HepG2 (cell line): ENCODE measurements around the gene WDR47. TPM values are rescaled to one million over a fixed set of nuclear protein-coding genes. Genes with fewer than 3 reads are reported as not detected.

ENCODE experiments used
- ARID2 ChIP-seq: sonication (generic); formaldehyde crosslinking; IDR thresholded peaks from 2 replicates; pipeline ENCODE4 v1.8.1; 2022; ENCODE audit warnings: mild to moderate bottlenecking, missing genetic modification reagents, borderline replicate concordance
- ATM ChIP-seq: fragments of 450-650 bp; IDR thresholded peaks from 2 replicates; pipeline ENCODE4 v1.7.1; 2017; ENCODE audit warnings: mild to moderate bottlenecking, borderline replicate concordance
- DR1 ChIP-seq: sonication (generic); formaldehyde crosslinking; IDR thresholded peaks from 2 replicates; pipeline ENCODE4 v1.8.0; 2021; ENCODE audit warnings: mild to moderate bottlenecking, missing genetic modification reagents, inconsistent platforms
- FLYWCH1 ChIP-seq: sonication (generic); formaldehyde crosslinking; IDR thresholded peaks from 2 replicates; pipeline ENCODE4 v1.8.1; 2023; ENCODE audit warnings: mild to moderate bottlenecking, missing genetic modification reagents
- ISL2 ChIP-seq: sonication (generic); formaldehyde crosslinking; IDR thresholded peaks from 2 replicates; pipeline ENCODE4 v1.5.0; 2020; ENCODE audit warnings: missing genetic modification reagents
- JUN ChIP-seq: sonication (generic); formaldehyde crosslinking; IDR thresholded peaks from 2 replicates; pipeline ENCODE4 v1.4.0; 2020; ENCODE audit warnings: mild to moderate bottlenecking, missing genetic modification reagents
- PAX8 ChIP-seq: sonication (generic); formaldehyde crosslinking; IDR thresholded peaks from 2 replicates; pipeline ENCODE4 v1.8.0; 2022; ENCODE audit warnings: mild to moderate bottlenecking, missing genetic modification reagents, borderline replicate concordance
- PHB2 ChIP-seq: fragments of 450-650 bp; IDR thresholded peaks from 2 replicates; pipeline ENCODE4 v1.6.1; 2018; ENCODE audit not compliant: partially characterized antibody
- REST ChIP-seq, 2 experiments: IDR thresholded peaks; 2 replicates each; pipeline ENCODE4 v1.6.1; 2011 to 2012; ENCODE audit warnings: low read length in 2 of 2, borderline replicate concordance in 1 of 2, low read depth in 1 of 2, mild to moderate bottlenecking in 1 of 2, moderate library complexity in 1 of 2
- RFX5 ChIP-seq: IDR thresholded peaks from 2 replicates; pipeline ENCODE4 v1.6.1; 2011; ENCODE audit warnings: low read depth, low read length, improper control_type of control experiment
- SMAD1 ChIP-seq: sonication (generic); formaldehyde crosslinking; IDR thresholded peaks from 2 replicates; pipeline ENCODE4 v1.4.0; 2020; ENCODE audit warnings: missing genetic modification reagents, low read depth, mild to moderate bottlenecking, borderline replicate concordance
- SMAD9 ChIP-seq: sonication (generic); formaldehyde crosslinking; IDR thresholded peaks from 2 replicates; pipeline ENCODE4 v1.5.1; 2020; ENCODE audit warnings: mild to moderate bottlenecking, missing genetic modification reagents
- SNAPC5 ChIP-seq: sonication (generic); formaldehyde crosslinking; IDR thresholded peaks from 2 replicates; pipeline ENCODE4 v1.8.1; 2023; ENCODE audit warnings: mild to moderate bottlenecking, missing genetic modification reagents, borderline replicate concordance
- SP4 ChIP-seq: sonication (generic); formaldehyde crosslinking; IDR thresholded peaks from 2 replicates; pipeline ENCODE4 v1.8.1; 2023; ENCODE audit warnings: mild to moderate bottlenecking, missing genetic modification reagents
- THRA ChIP-seq: sonication (generic); formaldehyde crosslinking; IDR thresholded peaks from 2 replicates; pipeline ENCODE4 v1.4.0; 2020; ENCODE audit warnings: missing genetic modification reagents, borderline replicate concordance
- ZBTB1 ChIP-seq: sonication (generic); formaldehyde crosslinking; IDR thresholded peaks from 2 replicates; pipeline ENCODE4 v1.4.0; 2020; ENCODE audit warnings: missing genetic modification reagents, borderline replicate concordance
- ZNF282 ChIP-seq: fragments of 450-650 bp; IDR thresholded peaks from 2 replicates; pipeline ENCODE4 v1.6.1; 2018; ENCODE audit not compliant: partially characterized antibody
- ZNF501 ChIP-seq: sonication (generic); formaldehyde crosslinking; IDR thresholded peaks from 2 replicates; pipeline ENCODE4 v1.5.1; 2020; ENCODE audit warnings: mild to moderate bottlenecking, moderate library complexity, missing genetic modification reagents
- ZNF543 ChIP-seq: sonication (generic); formaldehyde crosslinking; IDR thresholded peaks from 2 replicates; pipeline ENCODE4 v1.4.0; 2020; ENCODE audit warnings: mild to moderate bottlenecking, missing genetic modification reagents
- ZNF564 ChIP-seq: sonication (generic); formaldehyde crosslinking; IDR thresholded peaks from 2 replicates; pipeline ENCODE4 v1.8.1; 2023; ENCODE audit warnings: mild to moderate bottlenecking, missing genetic modification reagents
- ZNF639 ChIP-seq: conservative IDR thresholded peaks from 2 replicates; pipeline ENCODE4 v1.6.1; 2018; ENCODE audit warnings: missing genetic modification reagents
- ZNF672 ChIP-seq: sonication (generic); formaldehyde crosslinking; IDR thresholded peaks from 2 replicates; pipeline ENCODE4 v1.8.1; 2022; ENCODE audit warnings: missing genetic modification reagents
- ZNF773 ChIP-seq: sonication (generic); formaldehyde crosslinking; IDR thresholded peaks from 2 replicates; pipeline ENCODE4 v1.4.0; 2020; ENCODE audit warnings: missing genetic modification reagents, borderline replicate concordance
- ZSCAN31 ChIP-seq: sonication (generic); formaldehyde crosslinking; IDR thresholded peaks from 2 replicates; pipeline ENCODE4 v1.5.0; 2020; ENCODE audit warnings: low read depth, mild to moderate bottlenecking, missing genetic modification reagents
- polyA plus RNA-seq, 8 experiments: library from polyadenylated mRNA; depleted of rRNA in 3 of 8; stranded (reverse) in 7 of 8; unstranded in 1 of 8; fragments of >200 nt; fragmentation: Illumina TruSeq in 4 of 8; extraction: Trizol in 4 of 8; gene quantifications; 2 replicates each; pipeline versions ENCODE4 v1.2.1 to v1.2.3, GENCODE V29; 2011 to 2016; ENCODE audit warnings: low read depth in 4 of 8, missing spikeins in 1 of 8, mixed read lengths in 1 of 8; ENCODE audit not compliant: insufficient read depth in 1 of 8
- total RNA-seq, 5 experiments: library from RNA; depleted of rRNA; stranded (reverse); fragments of >200 nt; fragmentation: Illumina TruSeq; extraction: Trizol; gene quantifications; 2 replicates each; pipeline ENCODE4 v1.2.3, GENCODE V29; 2016; ENCODE audit warnings: low read depth in 1 of 5

WDR47 gene
- total and polyA plus RNA-seq, 2 of the 13 experiments (the other 11 are each of a cell fraction or from before 2014, with no cell fraction given) = 4.3 to 5.9 TPM

GRCh38 chr1:109041621-109042468, at the start of gene WDR47 (continued):
- TF ChIP-seq THRA (no peak), DR1 (CRISPR knock-in tag) (peak; percentile 80), ATM (no peak), FLYWCH1 (no peak), ZNF639 (CRISPR knock-in tag) (no peak; the same call in 1 of the 2 replicates), PAX8 (CRISPR knock-in tag) (no peak), SNAPC5 (CRISPR knock-in tag) (no peak), RFX5 (no peak), ZNF564 (CRISPR knock-in tag) (no peak), JUN (CRISPR knock-in tag) (no peak), SP4 (CRISPR knock-in tag) (0 out of 2 replicates have a peak, but pooled peaks have one; percentile 43), SMAD1 (CRISPR knock-in tag) (no peak; the same call in 1 of the 2 replicates), ZNF543 (no peak), ZNF282 (no peak), ZNF501 (CRISPR knock-in tag) (peak; percentile 71; the same call in 1 of the 2 replicates), ZBTB1 (CRISPR knock-in tag) (no peak), ZNF672 (CRISPR knock-in tag) (no peak), PHB2 (no peak), SMAD9 (CRISPR knock-in tag) (no peak), ZNF773 (no peak), ARID2 (CRISPR knock-in tag) (no peak), REST (IDR thresholded peaks at IDR 0.05; ENCODE audit: borderline replicate concordance in 1 of 2, low read depth in 1 of 2, low read length in 2 of 2) (peak in 1 of 2 experiments; percentile 39; a peak in 1 of 4 replicates), ZSCAN31 (CRISPR knock-in tag) (peak; percentile 46; the same call in 1 of the 2 replicates), ISL2 (CRISPR knock-in tag) (0 out of 2 replicates have a peak, but pooled peaks have one; percentile 10)
